HG03045 (cell line): ENCODE data around the gene TIE1.

Experiments
- ATAC-seq: cut with Tn5 transposase; IDR thresholded peaks from one replicate; pipeline ENCODE4 v1.9.1; 2021; ENCODE audit warnings: mild to moderate bottlenecking, moderate library complexity; ENCODE audit not compliant: unreplicated experiment

Gene TIE1

DNA sequence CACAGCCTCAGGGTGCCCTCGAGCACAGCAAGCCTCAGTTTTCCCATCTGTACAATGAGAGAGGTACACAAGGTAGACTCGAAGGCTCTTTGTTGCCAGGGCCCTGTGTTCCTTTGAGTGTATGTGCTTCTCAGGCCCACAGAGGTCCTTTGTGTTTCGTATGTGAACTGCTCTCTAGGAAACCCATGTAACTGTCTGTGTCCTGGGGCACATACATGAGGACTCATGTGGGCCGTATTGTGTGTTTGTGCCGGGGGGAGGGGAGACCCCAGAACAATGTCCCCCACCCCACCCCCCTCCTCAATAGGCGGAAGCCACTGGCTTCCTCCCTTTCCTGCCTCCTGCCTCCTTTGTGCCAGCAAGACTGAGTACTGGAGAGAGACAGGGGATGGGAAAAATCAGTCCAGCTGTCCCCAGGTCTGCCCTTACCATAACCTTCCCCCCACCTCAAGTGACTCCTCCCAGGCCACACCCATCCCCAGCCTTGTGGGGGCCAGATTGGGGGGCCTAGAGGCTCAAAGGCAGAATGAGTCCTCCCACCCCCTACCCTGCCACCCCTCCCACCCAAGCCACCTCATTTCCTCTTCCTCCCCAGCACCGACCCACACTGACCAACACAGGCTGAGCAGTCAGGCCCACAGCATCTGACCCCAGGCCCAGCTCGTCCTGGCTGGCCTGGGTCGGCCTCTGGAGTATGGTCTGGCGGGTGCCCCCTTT lies at the start of gene TIE1:
TIE1 (plus strand) TSS at position 605 of the 717 bp plus-strand sequence; CDS start at position 695, 90 bp downstream.
- ATAC-seq, result no peak

DNA sequence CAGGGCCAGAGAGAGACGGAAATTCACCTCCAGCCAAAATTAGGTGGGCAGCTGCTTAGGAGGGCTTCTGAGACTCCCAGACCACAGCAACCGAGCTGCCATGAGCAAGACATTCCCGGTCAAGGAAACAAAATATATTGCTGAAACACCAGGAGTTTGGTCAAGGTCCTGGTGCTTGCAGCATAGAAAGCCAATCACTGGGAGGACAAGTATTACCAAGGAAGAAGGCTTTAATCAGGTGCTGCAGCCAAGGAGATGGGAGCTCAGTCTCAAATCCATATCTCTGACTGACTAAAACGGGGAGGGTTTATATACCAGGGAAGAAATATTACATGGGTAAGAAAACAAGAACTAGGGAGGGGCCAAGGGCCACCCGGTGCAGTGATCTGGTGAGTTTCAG lies 49.8 kb upstream of the TIE1 start:
- ATAC-seq, result no peak

GRCh38 chr1:43252225-43252624 lies 48.6 kb upstream of the TIE1 start:
- no peak for ATAC-seq

DNA sequence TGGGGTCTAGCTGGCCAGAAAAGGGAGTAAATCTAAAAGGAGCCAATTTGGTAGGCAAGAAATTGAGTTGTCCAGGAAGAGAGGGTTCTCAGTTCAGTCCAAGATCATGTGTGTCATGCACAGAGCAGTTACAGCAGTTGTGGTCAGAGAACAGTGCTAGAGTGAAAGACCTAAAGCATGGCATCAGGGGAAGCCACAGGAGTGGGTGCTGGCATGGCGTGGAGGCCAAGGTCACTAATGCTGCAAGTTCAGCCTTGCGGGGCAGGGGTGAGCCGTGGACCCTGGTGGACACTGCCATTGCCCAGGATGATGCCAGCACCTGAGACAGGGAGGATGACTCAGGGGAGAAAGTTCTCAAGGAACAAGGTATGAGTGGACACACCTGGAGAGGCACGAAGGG lies 47.6 kb upstream of the TIE1 start:
- ATAC-seq, result no peak

GRCh38 chr1:43253876-43254275 lies 46.9 kb upstream of the TIE1 start:
- no peak for ATAC-seq

- no peak for ATAC-seq
Measured at GRCh38 chr1:43255438-43256210, 45.2 kb upstream of the TIE1 start.

DNA sequence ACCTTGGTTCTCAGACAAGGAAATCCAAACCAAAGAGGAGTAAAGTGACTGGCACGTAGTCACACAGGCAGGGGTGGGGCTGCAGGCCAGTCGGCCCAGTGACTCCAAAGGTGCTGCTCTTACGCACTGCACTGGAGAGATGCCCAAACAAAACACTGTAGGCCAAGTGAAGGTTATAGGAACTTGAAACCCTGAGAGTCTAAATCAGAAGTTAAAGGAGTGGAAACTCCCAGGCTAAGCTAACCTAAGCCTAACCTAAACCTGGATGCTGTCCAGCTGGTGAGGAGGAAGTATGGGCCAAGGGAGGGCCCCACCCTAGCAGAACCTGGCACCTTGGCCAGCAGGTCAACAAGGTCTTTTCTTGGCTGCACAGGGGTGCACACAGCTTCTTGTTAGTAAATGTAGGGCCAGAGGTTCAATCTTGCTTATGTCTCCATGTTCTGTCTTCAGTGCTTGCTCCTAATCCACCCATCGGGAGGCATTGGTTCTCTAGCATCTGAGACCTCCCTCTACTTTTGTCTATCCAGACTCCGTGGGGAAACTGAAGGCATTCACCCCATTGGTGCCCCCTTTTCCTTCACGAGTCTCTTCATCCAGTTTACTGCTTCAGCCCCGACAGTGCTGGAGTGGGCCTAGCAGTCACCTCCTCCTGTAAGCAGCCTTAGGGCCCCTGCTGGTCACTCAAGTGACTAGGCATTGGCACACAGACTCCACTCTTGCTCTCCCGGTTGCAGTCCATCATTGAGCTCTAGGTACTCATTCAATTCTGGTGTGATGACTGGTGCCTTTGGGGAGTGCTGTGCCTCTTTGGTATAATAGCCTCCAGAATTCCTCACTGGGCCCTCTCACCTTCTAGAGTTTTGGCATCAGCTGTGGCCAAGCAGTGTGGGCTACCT lies 43.9 kb upstream of the TIE1 start:
- no peak for ATAC-seq

GRCh38 chr1:43258370-43258769 lies 42.4 kb upstream of the TIE1 start:
- ATAC-seq, result no peak

GRCh38 chr1:43265431-43265830 lies 35.4 kb upstream of the TIE1 start:
- no peak for ATAC-seq

GRCh38 chr1:43266881-43267280 lies 33.9 kb upstream of the TIE1 start:
- no peak for ATAC-seq

DNA sequence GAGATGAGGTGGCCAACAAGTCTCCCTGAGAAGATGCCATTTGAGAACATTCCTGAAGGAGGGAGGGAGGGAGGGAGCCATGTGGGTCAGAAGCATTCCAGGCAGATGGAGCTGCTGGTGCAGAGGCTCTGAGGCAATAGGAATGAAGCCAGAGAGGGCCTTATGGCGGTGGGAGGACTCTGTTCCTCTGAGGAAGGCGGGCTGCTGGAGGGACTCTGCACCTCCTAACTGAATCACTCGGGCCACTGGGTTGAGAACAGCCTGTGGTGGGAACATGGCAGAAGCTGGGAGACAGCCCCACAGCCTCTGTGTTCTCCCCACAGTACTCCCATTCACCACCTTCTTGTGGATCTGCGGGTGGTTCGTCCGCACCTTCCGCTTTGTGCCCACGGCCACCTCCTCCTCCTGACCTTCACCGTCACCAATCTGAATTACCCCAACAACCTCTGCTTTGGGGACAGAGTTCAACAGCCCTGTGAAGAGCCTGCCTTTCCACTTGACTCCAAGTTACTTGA lies 33.4 kb upstream of the TIE1 start:
- no peak for ATAC-seq

- no peak for ATAC-seq
Measured at GRCh38 chr1:43267818-43268425, 32.9 kb upstream of the TIE1 start.

GRCh38 chr1:43269627-43270375 lies 31.0 kb upstream of the TIE1 start, which contains the start of gene TMEM125:
Gene TMEM125, plus strand, starts transcription at chr1:43269983. Its CDS starts 2,740 bp downstream, at chr1:43272723.
- no peak for ATAC-seq

- ATAC-seq, result no peak
Measured at GRCh38 chr1:43270421-43271095, 30.2 kb upstream of the TIE1 start.

- ATAC-seq, result no peak
Measured at GRCh38 chr1:43271186-43272118, 29.3 kb upstream of the TIE1 start.

DNA sequence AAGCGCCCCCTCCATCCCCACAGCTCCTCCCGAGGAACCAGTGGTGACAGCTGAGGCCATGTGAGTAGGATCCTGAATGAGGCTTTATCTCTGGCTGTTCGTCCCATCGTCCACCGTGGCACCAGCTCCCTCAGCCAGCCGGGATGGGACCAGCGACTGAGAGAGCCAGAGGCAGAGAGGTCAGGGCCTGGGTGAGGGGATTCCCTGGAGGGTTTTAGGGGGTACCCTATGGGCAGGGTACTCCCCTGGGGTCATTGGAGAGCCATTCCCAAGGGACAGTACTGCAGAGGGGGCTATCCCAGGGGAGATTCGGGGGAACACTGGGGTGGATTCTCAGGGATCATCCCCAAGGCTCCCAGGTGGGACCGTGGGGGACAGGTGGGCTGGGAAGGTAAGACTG lies 28.6 kb upstream of the TIE1 start:
- ATAC-seq, result no peak

DNA sequence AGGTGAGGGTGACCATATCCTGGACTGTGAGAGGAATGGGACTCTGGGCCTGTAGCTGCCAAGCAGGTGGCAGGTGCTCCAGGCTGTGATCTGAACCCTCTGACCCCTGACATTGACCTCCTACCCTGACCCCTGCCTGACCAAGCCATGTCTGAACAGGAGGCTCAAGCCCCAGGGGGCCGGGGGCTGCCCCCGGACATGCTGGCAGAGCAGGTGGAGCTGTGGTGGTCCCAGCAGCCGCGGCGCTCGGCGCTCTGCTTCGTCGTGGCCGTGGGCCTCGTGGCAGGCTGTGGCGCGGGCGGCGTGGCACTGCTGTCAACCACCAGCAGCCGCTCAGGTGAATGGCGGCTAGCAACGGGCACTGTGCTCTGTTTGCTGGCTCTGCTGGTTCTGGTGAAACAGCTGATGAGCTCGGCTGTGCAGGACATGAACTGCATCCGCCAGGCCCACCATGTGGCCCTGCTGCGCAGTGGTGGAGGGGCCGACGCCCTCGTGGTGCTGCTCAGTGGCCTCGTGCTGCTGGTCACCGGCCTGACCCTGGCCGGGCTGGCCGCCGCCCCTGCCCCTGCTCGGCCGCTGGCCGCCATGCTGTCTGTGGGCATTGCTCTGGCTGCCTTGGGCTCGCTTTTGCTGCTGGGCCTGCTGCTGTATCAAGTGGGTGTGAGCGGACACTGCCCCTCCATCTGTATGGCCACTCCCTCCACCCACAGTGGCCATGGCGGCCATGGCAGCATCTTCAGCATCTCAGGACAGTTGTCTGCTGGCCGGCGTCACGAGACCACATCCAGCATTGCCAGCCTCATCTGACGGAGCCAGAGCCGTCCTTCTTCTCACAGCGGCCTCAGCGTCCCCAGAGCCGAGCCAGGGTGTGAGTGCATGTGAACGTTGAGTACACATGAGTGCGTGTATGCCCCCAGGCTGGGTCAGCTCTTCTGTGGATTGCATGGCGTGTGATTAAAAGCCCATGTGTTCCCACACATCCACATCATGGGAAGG lies 27.9 kb upstream of the TIE1 start:
- ATAC-seq, result no peak
